H1 (cell line): ENCODE results near the gene RPL39L. TPM values are rescaled to one million over a fixed set of nuclear protein-coding genes. Genes with fewer than 3 reads are reported as not detected.

ENCODE experiments used
- CTCF ChIA-PET: fragments of 300-600 bp; sonication (Branson Sonifier 250); formaldehyde crosslinking; loops from one replicate; lab custom pipeline; 2021; ENCODE audit not compliant: partially characterized antibody; lab: Charles Lee
- POLR2A ChIA-PET: fragments of 300-600 bp; sonication (Branson Sonifier 250); formaldehyde crosslinking; loops from one replicate; lab custom pipeline; 2021; ENCODE audit warnings: inconsistent platforms; ENCODE audit not compliant: partially characterized antibody; lab: Charles Lee
- DNase-seq, 2 experiments: peaks; one replicate each; pipeline versions ENCODE4 v3.0.0 to v3.0.0-alpha.2; 2010 to 2022; ENCODE audit warnings: low spot score in 2 of 2, low read depth in 1 of 2, mixed read lengths in 1 of 2
- FAIRE-seq: peaks from 2 replicates; lab custom pipeline; 2011; peaks lifted over from hg19 to GRCh38; lab: Jason Lieb, UNC
- H2AFZ ChIP-seq: 2 replicates; pipeline ENCODE4 v1.8.1; 2012; ENCODE audit warnings: low read length, inconsistent platforms
- H2AK5ac ChIP-seq: 2 replicates; pipeline ENCODE4 v1.6.1; 2013; ENCODE audit warnings: low read depth, low read length
- H2BK120ac ChIP-seq: replicated peaks from 2 replicates; pipeline ENCODE3; 2013; ENCODE audit warnings: low read depth, low read length, inconsistent platforms
- H2BK12ac ChIP-seq: 2 replicates; pipeline ENCODE4 v1.6.1; 2013; ENCODE audit warnings: low read depth, low read length
- H2BK15ac ChIP-seq: 2 replicates; pipeline ENCODE4 v1.6.1; 2013; ENCODE audit warnings: low read length
- H2BK20ac ChIP-seq: 2 replicates; pipeline ENCODE4 v1.6.1; 2013; ENCODE audit warnings: low read length
- H2BK5ac ChIP-seq: 2 replicates; pipeline ENCODE4 v1.6.1; 2013; ENCODE audit warnings: low read depth, low read length
- H3K14ac ChIP-seq: 2 replicates; pipeline ENCODE4 v1.6.1; 2013; ENCODE audit warnings: inconsistent platforms; ENCODE audit not compliant: insufficient read length
- H3K18ac ChIP-seq: 2 replicates; pipeline ENCODE4 v1.6.1; 2013; ENCODE audit warnings: low read length; ENCODE audit errors: extremely low read depth
- H3K23ac ChIP-seq: 2 replicates; pipeline ENCODE4 v1.6.1; 2013; ENCODE audit warnings: inconsistent platforms; ENCODE audit not compliant: insufficient read length
- H3K23me2 ChIP-seq: 2 replicates; pipeline ENCODE4 v1.6.1; 2013; ENCODE audit warnings: low read depth, low read length
- H3K27ac ChIP-seq: 2 replicates; pipeline ENCODE4 v1.6.1; 2011; ENCODE audit warnings: low read depth, low read length, inconsistent platforms
- H3K27me3 ChIP-seq, 4 experiments: replicated peaks in 1 of 4; 1 replicate in 1 of 4; 2 replicates in 3 of 4; pipeline versions ENCODE4 v1.6.1 to v1.8.1; 2011 to 2013; ENCODE audit warnings: low read length in 3 of 4, mild to moderate bottlenecking in 3 of 4, inconsistent platforms in 2 of 4, mixed read lengths in 2 of 4, moderate library complexity in 1 of 4; ENCODE audit not compliant: control insufficient read depth in 3 of 4, insufficient read depth in 3 of 4; ENCODE audit errors: extremely low read depth in 1 of 4
- H3K36me3 ChIP-seq, 4 experiments: 2 replicates each; pipeline versions ENCODE4 v1.6.1 to v1.8.1; 2011 to 2013; ENCODE audit warnings: mild to moderate bottlenecking in 4 of 4, low read length in 3 of 4, moderate library complexity in 2 of 4, control low read depth in 1 of 4, inconsistent platforms in 1 of 4; ENCODE audit not compliant: insufficient read depth in 4 of 4, control insufficient read depth in 2 of 4
- H3K4ac ChIP-seq: replicated peaks from 2 replicates; pipeline ENCODE3; 2013; ENCODE audit warnings: low read length, low read depth, mixed read lengths, inconsistent platforms; ENCODE audit not compliant: insufficient read length
- H3K4me1 ChIP-seq, 4 experiments: replicated peaks in 1 of 4; 1 replicate in 1 of 4; 2 replicates in 3 of 4; pipeline versions ENCODE4 v1.6.1 to v1.8.1; 2011 to 2013; ENCODE audit warnings: low read length in 3 of 4, inconsistent platforms in 2 of 4, mixed read lengths in 1 of 4; ENCODE audit not compliant: insufficient read depth in 4 of 4, control insufficient read depth in 3 of 4
- H3K4me2 ChIP-seq, 2 experiments: 2 replicates each; pipeline versions ENCODE4 v1.6.1 to v1.8.1; 2011 to 2013; ENCODE audit warnings: low read depth in 2 of 2, low read length in 2 of 2, control low read depth in 1 of 2, inconsistent platforms in 1 of 2, mild to moderate bottlenecking in 1 of 2; ENCODE audit not compliant: insufficient read depth in 1 of 2
- H3K4me3 ChIP-seq, 4 experiments: fragments of 200-600, 300-600 bp in 1 of 4; sonication (generic), shearing (Covaris generic), sonication (Bioruptor Twin) in 1 of 4; 2 replicates each; pipeline versions ENCODE4 v1.5.1 to v1.8.1; 2011 to 2016; ENCODE audit warnings: low read length in 4 of 4, low read depth in 3 of 4, control low read depth in 2 of 4, inconsistent platforms in 2 of 4, mild to moderate bottlenecking in 2 of 4, mixed read lengths in 1 of 4, moderate library complexity in 1 of 4; ENCODE audit not compliant: insufficient read depth in 2 of 4; ENCODE audit errors: extremely low read depth in 1 of 4
- H3K56ac ChIP-seq: replicated peaks from 2 replicates; pipeline ENCODE3; 2013; ENCODE audit warnings: low read depth, mild to moderate bottlenecking, mixed read lengths, low read length, inconsistent platforms; ENCODE audit not compliant: insufficient read length
- H3K79me1 ChIP-seq: 2 replicates; pipeline ENCODE4 v1.6.1; 2013; ENCODE audit warnings: low read depth, low read length, control low read depth
- H3K79me2 ChIP-seq, 2 experiments: 2 replicates each; pipeline versions ENCODE4 v1.6.1 to v1.8.1; 2012 to 2013; ENCODE audit warnings: low read length in 2 of 2, mild to moderate bottlenecking in 2 of 2, inconsistent platforms in 1 of 2; ENCODE audit not compliant: insufficient read depth in 2 of 2, control insufficient read depth in 1 of 2
- H3K9ac ChIP-seq, 4 experiments: replicated peaks in 1 of 4; 1 replicate in 1 of 4; 2 replicates in 3 of 4; pipeline versions ENCODE4 v1.6.1 to v1.8.1; 2011 to 2013; ENCODE audit warnings: low read depth in 3 of 4, low read length in 3 of 4, control low read depth in 2 of 4, mild to moderate bottlenecking in 2 of 4, moderate library complexity in 2 of 4, inconsistent platforms in 1 of 4; ENCODE audit errors: extremely low read depth in 1 of 4
- H3K9me3 ChIP-seq, 2 experiments: 2 replicates each; pipeline versions ENCODE4 v1.6.1 to v1.8.1; 2012 to 2013; ENCODE audit warnings: mild to moderate bottlenecking in 2 of 2, moderate library complexity in 2 of 2, control low read depth in 1 of 2, inconsistent platforms in 1 of 2, low read depth in 1 of 2, low read length in 1 of 2, mixed read lengths in 1 of 2; ENCODE audit not compliant: insufficient read depth in 2 of 2
- H4K20me1 ChIP-seq, 2 experiments: replicated peaks in 1 of 2; 2 replicates each; pipeline versions ENCODE3 to v1.8.1; 2011 to 2013; ENCODE audit warnings: inconsistent platforms in 2 of 2, low read length in 2 of 2, mild to moderate bottlenecking in 1 of 2; ENCODE audit not compliant: insufficient read depth in 2 of 2, control insufficient read depth in 1 of 2
- H4K5ac ChIP-seq: 2 replicates; pipeline ENCODE4 v1.6.1; 2013; ENCODE audit warnings: low read length, low read depth, mixed read lengths, inconsistent platforms; ENCODE audit not compliant: insufficient read length
- H4K8ac ChIP-seq: 2 replicates; pipeline ENCODE4 v1.8.0; 2013; ENCODE audit warnings: mild to moderate bottlenecking, moderate library complexity, low read length, inconsistent platforms; ENCODE audit not compliant: insufficient read depth; ENCODE audit errors: extremely low read depth
- H4K91ac ChIP-seq: replicated peaks from 2 replicates; pipeline ENCODE3; 2013; ENCODE audit warnings: low read length, mixed read lengths, inconsistent platforms; ENCODE audit not compliant: insufficient read length
- CTBP2 ChIP-seq: IDR thresholded peaks from 2 replicates; pipeline ENCODE4 v1.7.0; 2011; ENCODE audit warnings: borderline replicate concordance, mild to moderate bottlenecking, moderate library complexity, mixed read lengths, low read length; ENCODE audit not compliant: insufficient read depth, insufficient read length
- E2F6 ChIP-seq: IDR thresholded peaks from 2 replicates; pipeline ENCODE4 v1.6.1; 2012; ENCODE audit warnings: inconsistent platforms
- GABPA ChIP-seq: IDR thresholded peaks from 2 replicates; pipeline ENCODE4 v1.6.1; 2011; ENCODE audit warnings: mild to moderate bottlenecking, low read length, moderate library complexity, borderline replicate concordance; ENCODE audit not compliant: insufficient read depth
- HDAC6 ChIP-seq: IDR thresholded peaks from one replicate; pipeline ENCODE4 v1.7.1; 2012; ENCODE audit warnings: low read depth, mild to moderate bottlenecking, inconsistent platforms, low read length, moderate library complexity
- POLR2A ChIP-seq, 2 experiments: IDR thresholded peaks; 1 replicate in 1 of 2; 2 replicates in 1 of 2; pipeline ENCODE4 v1.6.1; 2011; ENCODE audit warnings: low read depth in 2 of 2, low read length in 2 of 2, mild to moderate bottlenecking in 2 of 2; ENCODE audit errors: control extremely low read depth in 1 of 2
- POU5F1 ChIP-seq: IDR thresholded peaks from 2 replicates; pipeline ENCODE4 v1.6.1; 2011; ENCODE audit warnings: low read depth, mild to moderate bottlenecking, low read length, moderate library complexity
- RFX5 ChIP-seq: IDR thresholded peaks from 2 replicates; pipeline ENCODE4 v1.6.1; 2011; ENCODE audit warnings: low read depth, low read length, improper control_type of control experiment, borderline replicate concordance
- SP4 ChIP-seq: IDR thresholded peaks from 2 replicates; pipeline ENCODE4 v1.6.1; 2012; ENCODE audit warnings: low read length, inconsistent platforms
- SRF ChIP-seq: IDR thresholded peaks from 2 replicates; pipeline ENCODE4 v1.6.1; 2011; ENCODE audit warnings: mild to moderate bottlenecking, low read depth, low read length, moderate library complexity
- TCF12 ChIP-seq: IDR thresholded peaks from 2 replicates; pipeline ENCODE4 v1.6.1; 2011; ENCODE audit warnings: low read depth, mild to moderate bottlenecking, low read length
- WGBS, 2 experiments: shearing (Covaris generic) in 1 of 2; methylation state at CpG; one replicate each; pipeline versions ENCODE4 v1.1.6 to v1.1.7; 2013 to 2015; ENCODE audit warnings: low lambda C conversion rate in 2 of 2, mixed read lengths in 2 of 2, inconsistent platforms in 1 of 2, low coverage in 1 of 2, missing lambda C conversion rate in 1 of 2; ENCODE audit not compliant: insufficient replicate concordance in 2 of 2, insufficient coverage in 1 of 2, insufficient read length in 1 of 2; ENCODE audit errors: extremely low coverage in 1 of 2, missing lambda C conversion rate in 1 of 2; 5-methylcytosine and 5-hydroxymethylcytosine counted together
- polyA plus RNA-seq, 7 experiments: library from polyadenylated mRNA; depleted of rRNA in 3 of 7; stranded (reverse) in 5 of 7; unstranded in 2 of 7; fragments of >200 nt in 5 of 7; fragments of 200-250 nt in 2 of 7; gene quantifications; 1 replicate in 5 of 7; 2 replicates in 1 of 7; 4 replicates in 1 of 7; pipeline versions ENCODE4 v1.2.1 to v1.2.3, GENCODE V29; 2011 to 2013; ENCODE audit warnings: missing spikeins in 2 of 7, mixed read lengths in 2 of 7
- total RNA-seq: library from RNA; stranded (reverse); fragmentation: NEBNext Ultra II Directional; extraction: Animal tissue kit (Norgen Biotek cat#: 25700); gene quantifications from 2 replicates; pipeline ENCODE4 v1.2.1, GENCODE V29; 2021
- TF ChIP-seq, protein P1 (sequence below): IDR thresholded peaks from 2 replicates; pipeline ENCODE4 v1.6.1; 2011; ENCODE audit warnings: low read depth, mild to moderate bottlenecking, low read length; ENCODE audit not compliant: insufficient read depth

Gene RPL39L
- total and polyA plus RNA-seq, 2 of the 8 experiments (the other 6 are each of a cell fraction or from before 2014, with no cell fraction given): 51.8 to 67.7 TPM

DNA sequence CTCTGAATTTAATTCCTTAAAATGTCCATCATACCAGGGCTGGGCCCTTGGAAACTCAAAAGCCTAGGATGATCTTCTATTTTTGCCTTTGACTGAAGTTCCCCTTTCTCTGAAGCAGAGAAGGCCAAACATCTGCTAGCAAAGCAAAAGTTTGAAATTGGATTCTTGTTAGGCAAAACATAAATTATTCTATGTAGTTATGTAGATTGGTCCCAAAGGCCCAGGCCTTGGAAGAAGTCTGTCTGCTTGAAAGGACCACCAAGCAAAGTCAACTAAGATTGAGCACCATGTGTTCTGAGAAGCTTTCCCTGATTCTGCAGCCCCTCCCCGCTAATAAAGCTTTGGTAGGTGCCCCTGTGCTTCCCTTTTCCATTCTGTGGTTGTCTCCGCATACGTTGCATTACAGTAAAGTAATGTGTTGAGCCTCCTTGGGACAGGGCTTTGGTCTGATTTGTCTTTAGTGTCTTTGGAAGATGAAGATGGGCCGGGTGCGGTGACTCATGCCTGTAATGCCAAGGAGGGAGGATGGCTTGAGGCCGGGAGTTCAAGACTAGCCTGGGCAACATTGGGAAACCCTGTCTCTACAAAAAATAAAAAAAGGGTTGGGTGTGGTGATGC lies 56.4 kb downstream of the RPL39L start:
- no peak overlapping the region for H3K4me2 ChIP-seq
- 92% methylated on average over 6 of the region's 6 CpGs; no CpG with 5 or more reads in 1 of the 2 experiments for WGBS, 2 experiments
- no peak overlapping the region for H2BK5ac ChIP-seq
- H2BK12ac ChIP-seq: no peak overlapping the region
- H3K4ac ChIP-seq: no peak overlapping the region
- H3K18ac ChIP-seq: no peak overlapping the region
- H3K79me2 ChIP-seq: no peaks in the 10 kb centered on the region
- H2AK5ac ChIP-seq: no peak overlapping the region
- H2BK20ac ChIP-seq: no peak overlapping the region
- H3K4me3 ChIP-seq: no peak overlapping the region
- H3K9me3 ChIP-seq: peaks cover 0 to 2% of the 10 kb centered on the region in 2 experiments; a peak in 1 of 4 replicates
- H3K56ac ChIP-seq: no peak overlapping the region
- FAIRE-seq (no peak), DNase-seq (no peak)
- POLR2A ChIA-PET: no interaction called here
- H4K5ac ChIP-seq: no peak overlapping the region
- CTCF ChIA-PET: no interaction called here
- H3K79me1 ChIP-seq: no peaks in the 10 kb centered on the region
- no peaks in the 10 kb centered on the region for H3K23me2 ChIP-seq
- peaks cover 0 to 4% (median 2%) of the 10 kb centered on the region in 4 experiments; a peak in 2 of 7 replicates for H3K4me1 ChIP-seq
- no peak overlapping the region for H3K27ac ChIP-seq
- H3K27me3 ChIP-seq: no peaks in the 10 kb centered on the region
- no peak overlapping the region for H2BK15ac ChIP-seq
- peaks cover 0 to 6% (median 0%) of the 10 kb centered on the region in 4 experiments; a peak in 3 of 8 replicates for H3K36me3 ChIP-seq
- H4K91ac ChIP-seq: no peak overlapping the region
- H3K9ac ChIP-seq: no peak overlapping the region
- H2AFZ ChIP-seq: no peak overlapping the region
- no peaks in the 10 kb centered on the region for H4K20me1 ChIP-seq
- no peak overlapping the region for H3K23ac ChIP-seq
- H4K8ac ChIP-seq: no peak overlapping the region
- TF ChIP-seq CTBP2 (no peak), SRF (no peak), GABPA (no peak), SP4 (no peak), POLR2A (IDR thresholded peaks at IDR 0.05; ENCODE audit: control extremely low read depth in 1 of 2, low read depth in 2 of 2, low read length in 2 of 2) (no peak), E2F6 (no peak), RFX5 (no peak), POU5F1 (no peak), TCF12 (no peak), HDAC6 (no peak)
- TF ChIP-seq, protein P1, sequence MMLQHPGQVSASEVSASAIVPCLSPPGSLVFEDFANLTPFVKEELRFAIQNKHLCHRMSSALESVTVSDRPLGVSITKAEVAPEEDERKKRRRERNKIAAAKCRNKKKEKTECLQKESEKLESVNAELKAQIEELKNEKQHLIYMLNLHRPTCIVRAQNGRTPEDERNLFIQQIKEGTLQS: no peak
- H3K14ac ChIP-seq: no peak overlapping the region
- H2BK120ac ChIP-seq: no peak overlapping the region
